SU-DHL-6 (cell line): Measurements from ENCODE around the gene PIF1.

Experiments used
- H2AFZ ChIP-seq: fragments of 200-600 bp; sonication (generic); 2 replicates; pipeline ENCODE4 v1.6.1; 2014; ENCODE audit warnings: low read depth, mild to moderate bottlenecking, moderate library complexity, mixed read lengths, antibody characterized with exemption, low read length; ENCODE audit not compliant: severe bottlenecking
- H3F3A ChIP-seq: fragments of 200-600 bp; shearing (Covaris generic); 2 replicates; pipeline ENCODE4 v1.6.0; 2016; ENCODE audit warnings: antibody characterized with exemption, mild to moderate bottlenecking; ENCODE audit not compliant: insufficient read depth
- H3K27ac ChIP-seq: fragments of 200-600 bp; sonication (generic); 2 replicates; pipeline ENCODE4 v1.5.1; 2016; ENCODE audit warnings: low read depth, mild to moderate bottlenecking, low read length, moderate library complexity, mixed read lengths
- H3K27me3 ChIP-seq: fragments of 200-600 bp; sonication (generic), shearing (Covaris generic); 2 replicates; pipeline ENCODE4 v1.6.0; 2014; ENCODE audit warnings: mild to moderate bottlenecking, low read length
- H3K36me3 ChIP-seq: fragments of 200-600 bp; sonication (generic); 2 replicates; pipeline ENCODE4 v1.6.1; 2014; ENCODE audit warnings: mild to moderate bottlenecking, low read length, mixed read lengths
- H3K4me2 ChIP-seq: fragments of 300-600, 200-600 bp; shearing (Covaris generic), sonication (generic); 2 replicates; pipeline ENCODE4 v1.6.0; 2014; ENCODE audit warnings: low read length, low read depth, mild to moderate bottlenecking; ENCODE audit not compliant: poor library complexity, severe bottlenecking
- H3K4me3 ChIP-seq: fragments of 200-600 bp; sonication (generic); 2 replicates; pipeline ENCODE4 v1.5.1; 2014; ENCODE audit warnings: antibody characterized with exemption, low read length, mild to moderate bottlenecking, mixed read lengths; ENCODE audit not compliant: insufficient read depth, poor library complexity, severe bottlenecking
- H3K79me2 ChIP-seq: fragments of 200-600 bp; sonication (generic); 2 replicates; pipeline ENCODE4 v1.6.1; 2014; ENCODE audit warnings: mild to moderate bottlenecking, low read length, moderate library complexity; ENCODE audit not compliant: insufficient read depth
- H3K9ac ChIP-seq: fragments of 200-600 bp; sonication (generic); 2 replicates; pipeline ENCODE4 v1.7.0; 2014; ENCODE audit warnings: mild to moderate bottlenecking, low read length
- H3K9me2 ChIP-seq: fragments of 200-600 bp; sonication (generic); replicated peaks from 2 replicates; pipeline ENCODE4 v1.6.1; 2014; ENCODE audit warnings: low read length; ENCODE audit not compliant: insufficient read depth
- H3K9me3 ChIP-seq: fragments of 200-600 bp; sonication (generic); 2 replicates; pipeline ENCODE4 v1.6.1; 2014; ENCODE audit warnings: low read length, mixed read lengths; ENCODE audit not compliant: insufficient read depth
- H4K20me1 ChIP-seq: fragments of 200-600 bp; sonication (generic); 2 replicates; pipeline ENCODE4 v1.6.1; 2014; ENCODE audit warnings: low read depth, mild to moderate bottlenecking, antibody characterized with exemption, low read length, moderate library complexity, mixed read lengths
- CTCF ChIP-seq: fragments of 200-600 bp; sonication (generic); IDR thresholded peaks from one replicate; pipeline ENCODE4 v1.5.1; 2017; ENCODE audit warnings: antibody characterized with exemption, mild to moderate bottlenecking, low read length, moderate library complexity; ENCODE audit not compliant: insufficient read depth, poor library complexity, severe bottlenecking
- EZH2phosphoT487 ChIP-seq: fragments of 200-600 bp; sonication (generic), shearing (Covaris generic); conservative IDR thresholded peaks from 2 replicates; pipeline ENCODE4 v1.6.1; 2018; ENCODE audit warnings: mild to moderate bottlenecking, antibody characterized with exemption, low read length, moderate library complexity, mixed read lengths

The PIF1 gene

GRCh38 chr15:64856429-64857145 is 31.1 kb upstream of the PIF1 start:
- Histone ChIP-seq H3K9me3 (no peaks in the 10 kb centered on the region), H3K4me2 (no peak overlapping the region), H3K9ac (no peak overlapping the region), H3K27me3 (no peaks in the 10 kb centered on the region), H3K79me2 (no peaks in the 10 kb centered on the region), H4K20me1 (no peaks in the 10 kb centered on the region), H2AFZ (no peak overlapping the region), H3K36me3 (no peaks in the 10 kb centered on the region), H3K27ac (no peak overlapping the region), H3K4me3 (no peak overlapping the region), H3K9me2 (no peaks in the 10 kb centered on the region), H3F3A (no peaks in the 10 kb centered on the region)
- no peak for TF ChIP-seq CTCF
- no peak for TF ChIP-seq EZH2phosphoT487

GRCh38 chr15:64855205-64855975 is 29.9 kb upstream of the PIF1 start:
- no peaks in the 10 kb centered on the region for H3K36me3 ChIP-seq
- H2AFZ ChIP-seq = no peak overlapping the region
- H3K4me2 ChIP-seq = no peak overlapping the region
- no peaks in the 10 kb centered on the region for H3F3A ChIP-seq
- H3K27me3 ChIP-seq = no peaks in the 10 kb centered on the region
- no peaks in the 10 kb centered on the region for H4K20me1 ChIP-seq
- no peak overlapping the region for H3K9ac ChIP-seq
- H3K4me3 ChIP-seq = no peak overlapping the region
- no peak overlapping the region for H3K27ac ChIP-seq
- no peaks in the 10 kb centered on the region for H3K9me3 ChIP-seq
- no peaks in the 10 kb centered on the region for H3K9me2 ChIP-seq
- TF ChIP-seq EZH2phosphoT487 (no peak), CTCF (no peak)
- no peaks in the 10 kb centered on the region for H3K79me2 ChIP-seq

- H3K27me3 ChIP-seq = no peaks in the 10 kb centered on the region
- no peak overlapping the region for H3K9ac ChIP-seq
- H3K9me3 ChIP-seq = no peaks in the 10 kb centered on the region
- H3K4me2 ChIP-seq = no peak overlapping the region
- H3K4me3 ChIP-seq = no peak overlapping the region
- TF ChIP-seq CTCF = no peak
- TF ChIP-seq EZH2phosphoT487 = no peak
- H3F3A ChIP-seq = no peaks in the 10 kb centered on the region
- no peaks in the 10 kb centered on the region for H3K36me3 ChIP-seq
- H2AFZ ChIP-seq = no peak overlapping the region
- H3K9me2 ChIP-seq = no peaks in the 10 kb centered on the region
- no peaks in the 10 kb centered on the region for H4K20me1 ChIP-seq
- H3K79me2 ChIP-seq = no peaks in the 10 kb centered on the region
- no peak overlapping the region for H3K27ac ChIP-seq
These were observed 29.1 kb upstream of the PIF1 start for GRCh38 chr15:64854526-64854925.
